NCI-H1417 treated with DMSO at 0.1 percent for 48 hours (cell line): ENCODE measurements around the gene BLCAP.
"Not testable (repeated sequence)": the region's sequence is repeated elsewhere in the genome, so short reads cannot be mapped to it uniquely, and the experiment has no call there.

Source experiments
- DNase-seq: peaks from one replicate; lab custom pipeline; 2025; lab: John Stamatoyannopoulos, UW

The BLCAP gene

GRCh38 chr20:37479925-37480691, 47.6 kb downstream of the BLCAP start:
- DNase-seq: no peak

- no peak for DNase-seq
These were observed 48.4 kb downstream of the BLCAP start for GRCh38 chr20:37479266-37479665.

GRCh38 chr20:37477041-37477440, 50.6 kb downstream of the BLCAP start:
- no peak for DNase-seq

- no peak for DNase-seq
These were observed 52.4 kb downstream of the BLCAP start for GRCh38 chr20:37475252-37475651.

DNA sequence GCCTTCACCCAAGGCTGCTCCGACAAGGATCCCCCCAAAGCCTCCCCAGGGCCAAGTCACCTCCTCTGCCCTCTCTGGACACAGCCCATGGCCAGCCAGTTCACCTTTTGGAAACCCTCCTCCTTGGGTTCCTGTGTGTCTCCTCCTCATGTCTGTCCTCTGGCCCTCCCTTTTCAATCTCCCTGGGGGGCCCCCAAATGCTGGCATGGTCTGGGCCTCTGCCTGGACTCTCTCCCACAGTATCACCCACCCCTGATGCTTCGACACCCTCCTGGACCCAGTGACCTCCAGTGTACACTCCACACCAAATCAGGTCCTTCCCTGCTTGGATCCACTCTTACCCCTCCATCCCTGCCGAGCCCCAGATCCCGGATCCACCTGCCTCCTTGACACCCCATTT, 53.3 kb downstream of the BLCAP start:
- DNase-seq: no peak

GRCh38 chr20:37473249-37474000, 54.3 kb downstream of the BLCAP start:
- no peak for DNase-seq

DNA sequence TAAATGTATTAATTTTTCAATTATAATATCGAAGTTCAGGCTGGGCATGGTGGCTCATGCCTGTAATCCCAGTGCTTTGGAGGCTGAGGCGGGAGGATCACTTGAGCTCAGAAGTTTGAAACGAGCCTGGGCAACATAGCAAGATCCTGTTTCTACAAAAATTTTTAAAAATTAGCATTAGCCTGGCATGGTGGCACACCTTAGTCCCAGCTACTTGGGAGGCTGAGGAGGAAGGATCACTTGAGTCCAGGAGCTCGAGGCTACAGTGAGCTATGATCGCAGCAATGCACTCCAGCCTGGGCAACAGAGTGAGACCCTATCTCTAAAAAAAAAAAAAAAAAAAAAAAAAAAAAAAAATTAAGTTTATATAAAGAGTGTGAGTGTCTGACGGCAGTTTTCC, 55.2 kb downstream of the BLCAP start:
- DNase-seq: not testable (repeated sequence)

- no peak for DNase-seq
These were observed 55.9 kb downstream of the BLCAP start for GRCh38 chr20:37471741-37472235.

GRCh38 chr20:37470190-37470589, 57.5 kb downstream of the BLCAP start:
- DNase-seq: not testable (repeated sequence)

DNA sequence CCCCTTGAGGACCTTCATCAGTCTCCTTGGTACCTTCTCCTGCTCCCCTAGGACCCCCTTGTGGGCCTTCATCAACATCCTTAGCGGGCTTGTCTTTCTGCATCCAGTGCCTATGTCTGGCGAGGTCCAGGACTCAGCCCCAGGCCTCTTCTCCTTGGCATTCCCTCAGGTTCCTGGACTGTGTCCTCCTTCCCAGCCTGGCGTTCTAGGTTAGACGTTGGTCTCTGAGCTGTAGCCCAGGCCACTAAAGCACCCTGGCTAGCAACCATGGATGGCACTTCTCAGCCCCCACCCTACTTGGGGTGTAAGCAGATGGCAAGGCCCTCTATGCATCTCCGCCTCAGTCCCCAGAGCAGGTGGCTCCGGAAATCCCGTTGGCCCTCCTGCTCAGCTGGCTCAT, 58.1 kb downstream of the BLCAP start:
- DNase-seq: no peak

- DNase-seq: no peak
These were observed 58.8 kb downstream of the BLCAP start for GRCh38 chr20:37468886-37469285.
